ENCODE data around the gene SLC4A5.
A peak's percentile ranks its signal among the peaks of the same experiment; 100 is the strongest.
"Not testable (repeated sequence)": the region's sequence is repeated elsewhere in the genome, so short reads cannot be mapped to it uniquely, and the experiment has no call there.

SLC4A5 gene

DNA sequence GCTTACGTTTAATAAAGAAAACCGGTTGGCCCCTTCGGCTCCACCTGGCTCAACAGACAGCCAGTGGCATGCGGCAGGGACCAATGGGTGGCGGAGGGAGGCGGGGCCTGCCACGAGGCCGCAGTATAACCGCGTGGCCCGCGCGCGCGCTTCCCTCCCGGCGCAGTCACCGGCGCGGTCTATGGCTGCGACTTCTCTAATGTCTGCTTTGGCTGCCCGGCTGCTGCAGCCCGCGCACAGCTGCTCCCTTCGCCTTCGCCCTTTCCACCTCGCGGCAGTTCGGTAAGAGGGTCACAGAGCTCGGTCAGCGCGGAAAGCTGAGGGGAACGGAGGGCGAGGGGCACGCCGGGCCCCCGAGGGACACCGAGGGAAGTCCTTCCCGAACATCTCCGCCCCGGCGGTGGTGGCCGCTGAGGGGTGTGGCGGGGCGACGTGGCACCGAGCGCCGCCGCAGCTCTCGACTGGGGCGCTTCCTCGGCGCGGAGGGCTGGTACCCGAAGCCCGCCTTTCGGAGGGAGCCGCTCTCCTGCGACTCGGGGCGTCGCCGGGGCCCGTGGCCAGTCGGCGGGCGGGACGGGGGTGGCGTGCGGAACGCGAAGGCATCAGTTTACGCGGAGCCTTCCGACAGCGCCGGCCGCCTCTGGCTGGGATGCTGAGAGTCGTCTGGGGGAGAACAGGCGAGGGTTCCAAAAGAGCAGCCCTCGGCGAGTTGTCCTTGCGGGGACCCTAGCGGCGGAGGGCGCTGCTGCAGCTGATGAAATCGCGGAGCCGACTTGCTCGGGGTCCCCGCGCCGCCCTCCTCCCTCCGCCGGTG, 144.5 kb downstream of the SLC4A5 start, which contains the start of gene MTHFD2:
Gene MTHFD2 (plus strand): TSS at position 155 of the 814 bp plus-strand sequence. CDS start 27 bp downstream, at position 182.
- Histone ChIP-seq H3K36me3 (ENCODE audit: control insufficient read depth in 2 of 2, insufficient read depth in 2 of 2, low read length in 2 of 2) (no peaks in the 10 kb centered on the region), H3K4me3 (ENCODE audit: low read length in 2 of 2) (peak within 1 kb of the TSS; percentile 68 to 89), H3K9me3 (ENCODE audit: control insufficient read depth in 2 of 2, low read length in 2 of 2) (no peaks in the 10 kb centered on the region), H3K27ac (ENCODE audit: low read depth in 2 of 2, low read length in 2 of 2) (peak within 1 kb of the TSS; percentile 94 to 96), H3K4me1 (ENCODE audit: control insufficient read depth in 2 of 2, insufficient read depth in 2 of 2, low read length in 2 of 2) (peaks cover 3 to 10% of the 10 kb centered on the region in 2 donors), H3K9ac (ENCODE audit: low read depth in 1 of 2, low read length in 2 of 2) (peak within 1 kb of the TSS; percentile 83 to 89), H3K27me3 (ENCODE audit: control insufficient read depth in 2 of 2, insufficient read depth in 2 of 2, low read length in 2 of 2) (no peaks in the 10 kb centered on the region)

DNA sequence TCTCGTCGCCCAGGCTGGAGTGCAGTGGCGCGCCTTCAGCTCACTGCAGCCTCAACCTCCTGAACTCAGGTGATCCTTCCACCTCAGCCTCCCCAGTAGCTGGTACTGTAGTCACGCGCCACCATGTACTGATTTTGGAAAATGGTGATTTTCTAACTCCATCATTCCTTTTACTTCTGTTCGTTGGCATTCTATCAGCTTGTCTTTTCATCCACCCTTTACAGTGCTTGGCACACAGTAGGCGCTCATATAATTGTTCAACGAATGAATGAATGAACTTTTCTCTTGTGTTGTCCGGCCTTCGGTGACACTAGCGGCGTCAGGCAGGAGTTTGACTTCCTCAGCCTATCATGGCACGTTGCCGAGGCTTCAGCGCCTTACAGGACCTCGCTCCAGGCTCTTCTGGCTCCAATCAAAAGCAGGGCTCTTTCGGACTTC, 145.2 kb downstream of the SLC4A5 start:
- H3K4me3 ChIP-seq (ENCODE audit: low read length in 2 of 2): peak overlapping the region; percentile 68 to 89
- H3K9me3 ChIP-seq (ENCODE audit: control insufficient read depth in 2 of 2, low read length in 2 of 2): no peaks in the 10 kb centered on the region
- H3K4me1 ChIP-seq (ENCODE audit: control insufficient read depth in 2 of 2, insufficient read depth in 2 of 2, low read length in 2 of 2): peaks cover 3 to 10% of the 10 kb centered on the region in 2 donors
- peak overlapping the region; percentile 73 to 94 for H3K27ac ChIP-seq (ENCODE audit: low read depth in 2 of 2, low read length in 2 of 2)
- H3K36me3 ChIP-seq (ENCODE audit: control insufficient read depth in 2 of 2, insufficient read depth in 2 of 2, low read length in 2 of 2): no peaks in the 10 kb centered on the region
- peak overlapping the region in 1 of 2 donors; percentile 89 for H3K9ac ChIP-seq (ENCODE audit: low read depth in 1 of 2, low read length in 2 of 2)
- H3K27me3 ChIP-seq (ENCODE audit: control insufficient read depth in 2 of 2, insufficient read depth in 2 of 2, low read length in 2 of 2): no peaks in the 10 kb centered on the region

DNA sequence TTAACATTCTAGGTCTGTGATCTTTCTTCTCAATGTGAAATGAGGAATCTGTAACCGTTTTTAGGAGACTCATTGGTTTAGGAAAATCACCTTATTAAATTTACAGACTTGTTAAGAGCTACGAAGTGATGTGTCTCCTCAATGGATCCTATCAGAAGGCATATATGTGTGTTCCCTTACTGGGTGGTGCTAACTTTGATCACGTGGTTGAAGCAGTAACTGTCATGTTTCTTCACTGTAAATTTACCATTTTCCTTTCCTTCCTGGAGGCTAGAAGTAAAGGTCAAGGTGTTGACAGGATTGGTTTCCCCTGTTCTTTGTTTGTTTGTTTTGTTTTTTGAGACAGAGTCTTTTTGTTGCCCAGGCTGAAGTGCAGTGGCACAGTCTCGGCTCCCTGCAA, 146.2 kb downstream of the SLC4A5 start:
- Histone ChIP-seq H3K36me3 (ENCODE audit: control insufficient read depth in 2 of 2, insufficient read depth in 2 of 2, low read length in 2 of 2) (no peaks in the 10 kb centered on the region), H3K27me3 (ENCODE audit: control insufficient read depth in 2 of 2, insufficient read depth in 2 of 2, low read length in 2 of 2) (no peaks in the 10 kb centered on the region), H3K27ac (ENCODE audit: low read depth in 2 of 2, low read length in 2 of 2) (no peak overlapping the region), H3K9me3 (ENCODE audit: control insufficient read depth in 2 of 2, low read length in 2 of 2) (no peaks in the 10 kb centered on the region), H3K9ac (ENCODE audit: low read depth in 1 of 2, low read length in 2 of 2) (no peak overlapping the region), H3K4me1 (ENCODE audit: control insufficient read depth in 2 of 2, insufficient read depth in 2 of 2, low read length in 2 of 2) (peaks cover 3 to 10% of the 10 kb centered on the region in 2 donors), H3K4me3 (ENCODE audit: low read length in 2 of 2) (no peak overlapping the region)

DNA sequence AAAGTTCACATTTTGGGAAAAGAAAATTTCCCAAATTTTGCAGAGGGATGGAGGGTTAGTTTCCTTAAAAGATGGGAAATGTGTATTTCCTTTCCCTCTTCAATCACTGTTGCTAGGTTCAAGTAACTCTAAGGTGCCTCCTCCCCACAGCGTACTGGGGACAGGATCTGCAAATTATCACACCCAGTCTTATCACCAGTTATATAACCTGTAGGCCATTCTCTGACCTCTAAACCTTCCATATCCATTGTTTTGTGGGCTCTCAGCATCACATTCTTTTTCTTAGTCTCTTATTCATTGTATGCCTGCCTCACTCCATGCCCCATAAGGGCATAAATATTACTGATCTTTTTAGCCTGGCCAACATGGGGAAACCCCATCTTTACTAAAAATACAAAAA, 148.4 kb downstream of the SLC4A5 start:
- Histone ChIP-seq H3K9me3 (ENCODE audit: control insufficient read depth in 2 of 2, low read length in 2 of 2) (no peaks in the 10 kb centered on the region), H3K4me3 (ENCODE audit: low read length in 2 of 2) (no peak overlapping the region), H3K9ac (ENCODE audit: low read depth in 1 of 2, low read length in 2 of 2) (no peak overlapping the region), H3K27me3 (ENCODE audit: control insufficient read depth in 2 of 2, insufficient read depth in 2 of 2, low read length in 2 of 2) (no peaks in the 10 kb centered on the region), H3K36me3 (ENCODE audit: control insufficient read depth in 2 of 2, insufficient read depth in 2 of 2, low read length in 2 of 2) (no peaks in the 10 kb centered on the region), H3K4me1 (ENCODE audit: control insufficient read depth in 2 of 2, insufficient read depth in 2 of 2, low read length in 2 of 2) (peaks cover 1 to 7% of the 10 kb centered on the region in 2 donors), H3K27ac (ENCODE audit: low read depth in 2 of 2, low read length in 2 of 2) (no peak overlapping the region)

DNA sequence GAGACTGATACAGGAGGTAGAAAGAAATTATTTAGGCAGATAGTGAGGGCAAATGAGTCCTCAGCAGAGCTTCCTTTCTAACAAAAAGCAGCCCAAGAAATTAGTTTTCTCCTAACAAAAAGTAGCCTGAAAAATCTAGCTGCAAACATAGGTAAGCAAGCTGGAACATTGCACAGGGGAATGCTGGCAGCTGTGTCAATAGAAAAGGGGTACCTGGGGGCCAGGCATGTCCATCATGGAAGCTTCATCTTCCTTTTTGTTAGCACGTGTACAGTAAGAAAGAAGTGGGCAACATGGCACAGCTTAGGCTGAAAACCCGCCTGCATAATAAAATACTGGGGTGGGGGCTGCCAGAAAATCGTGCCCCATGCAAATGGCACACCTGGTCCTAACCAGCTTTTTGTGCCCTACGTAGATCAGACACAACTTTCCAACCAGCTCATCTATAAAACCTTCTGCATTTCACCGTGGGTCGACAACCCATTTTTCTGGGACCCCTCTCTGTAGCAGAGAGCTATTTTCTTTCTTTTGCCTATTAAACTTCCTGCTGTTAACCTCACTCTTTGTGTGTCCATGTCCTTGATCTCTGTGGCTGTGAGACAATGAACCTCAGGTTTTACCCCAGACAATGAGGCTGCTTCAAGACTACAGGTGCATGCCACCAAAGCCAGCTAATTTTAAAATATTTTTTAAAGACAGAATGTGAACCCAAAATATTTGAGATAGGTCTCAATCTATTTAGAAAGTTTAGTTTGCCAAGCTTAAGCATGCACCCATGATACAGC, 151.4 kb downstream of the SLC4A5 start:
- H3K27me3 ChIP-seq (ENCODE audit: control insufficient read depth in 2 of 2, insufficient read depth in 2 of 2, low read length in 2 of 2): no peaks in the 10 kb centered on the region
- no peak overlapping the region for H3K4me3 ChIP-seq (ENCODE audit: low read length in 2 of 2)
- no peaks in the 10 kb centered on the region for H3K36me3 ChIP-seq (ENCODE audit: control insufficient read depth in 2 of 2, insufficient read depth in 2 of 2, low read length in 2 of 2)
- H3K9me3 ChIP-seq (ENCODE audit: control insufficient read depth in 2 of 2, low read length in 2 of 2): no peaks in the 10 kb centered on the region
- no peak overlapping the region for H3K27ac ChIP-seq (ENCODE audit: low read depth in 2 of 2, low read length in 2 of 2)
- H3K4me1 ChIP-seq (ENCODE audit: control insufficient read depth in 2 of 2, insufficient read depth in 2 of 2, low read length in 2 of 2): no peaks in the 10 kb centered on the region
- no peak overlapping the region for H3K9ac ChIP-seq (ENCODE audit: low read depth in 1 of 2, low read length in 2 of 2)

DNA sequence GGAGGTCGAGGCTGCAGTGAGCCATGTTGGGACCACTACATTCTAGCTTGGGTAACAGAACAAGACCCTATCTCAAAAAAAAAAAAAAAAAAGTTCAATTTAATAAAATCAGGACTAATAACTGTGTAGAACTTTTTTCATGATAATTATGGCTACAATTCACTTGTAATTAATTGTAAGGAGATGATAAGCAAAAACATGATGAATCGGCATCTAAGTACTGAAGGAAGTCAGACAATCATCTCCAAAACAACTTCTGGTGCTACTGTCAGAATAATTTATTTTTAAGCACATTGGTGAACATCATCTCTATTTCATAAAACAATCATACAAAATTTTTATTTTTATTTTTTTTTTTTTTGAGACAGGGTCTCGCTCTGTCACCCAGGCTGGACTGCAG, 154.5 kb downstream of the SLC4A5 start:
- no peaks in the 10 kb centered on the region for H3K9me3 ChIP-seq (ENCODE audit: control insufficient read depth in 2 of 2, low read length in 2 of 2)
- H3K27ac ChIP-seq (ENCODE audit: low read depth in 2 of 2, low read length in 2 of 2): no peak overlapping the region
- H3K4me3 ChIP-seq (ENCODE audit: low read length in 2 of 2): no peak overlapping the region
- H3K4me1 ChIP-seq (ENCODE audit: control insufficient read depth in 2 of 2, insufficient read depth in 2 of 2, low read length in 2 of 2): no peaks in the 10 kb centered on the region
- H3K9ac ChIP-seq (ENCODE audit: low read depth in 1 of 2, low read length in 2 of 2): no peak overlapping the region
- no peaks in the 10 kb centered on the region for H3K27me3 ChIP-seq (ENCODE audit: control insufficient read depth in 2 of 2, insufficient read depth in 2 of 2, low read length in 2 of 2)
- no peaks in the 10 kb centered on the region for H3K36me3 ChIP-seq (ENCODE audit: control insufficient read depth in 2 of 2, insufficient read depth in 2 of 2, low read length in 2 of 2)

DNA sequence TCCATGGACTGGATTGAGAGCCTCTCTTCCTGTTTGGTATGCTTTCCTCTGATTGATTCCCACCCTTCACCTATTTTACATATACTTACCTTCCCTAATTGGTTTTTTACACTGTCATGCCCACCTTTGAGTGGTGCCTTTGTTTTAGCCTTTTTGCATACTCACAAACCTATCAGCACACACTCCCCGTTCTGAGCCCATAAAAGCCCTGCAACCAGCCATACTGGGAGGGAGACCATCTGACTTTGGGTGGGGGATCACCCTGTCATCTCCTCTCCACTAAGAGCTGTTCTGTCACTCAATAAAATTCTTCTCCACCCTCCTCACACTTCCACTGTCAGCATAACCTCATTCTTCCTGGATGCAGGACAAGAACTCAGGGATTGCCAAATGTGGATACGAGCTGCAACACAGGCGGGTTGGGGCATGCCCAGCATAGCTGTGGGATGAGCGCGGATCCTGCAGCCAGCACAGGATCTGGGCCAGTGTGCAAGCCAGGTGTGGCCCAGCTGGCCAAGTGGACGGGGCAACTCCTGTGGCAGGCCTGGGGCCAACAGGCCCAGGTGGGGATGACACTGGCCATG, 155.1 kb downstream of the SLC4A5 start:
- Histone ChIP-seq H3K4me3 (ENCODE audit: low read length in 2 of 2) (no peak overlapping the region), H3K9me3 (ENCODE audit: control insufficient read depth in 2 of 2, low read length in 2 of 2) (no peaks in the 10 kb centered on the region), H3K27ac (ENCODE audit: low read depth in 2 of 2, low read length in 2 of 2) (no peak overlapping the region), H3K27me3 (ENCODE audit: control insufficient read depth in 2 of 2, insufficient read depth in 2 of 2, low read length in 2 of 2) (no peaks in the 10 kb centered on the region), H3K36me3 (ENCODE audit: control insufficient read depth in 2 of 2, insufficient read depth in 2 of 2, low read length in 2 of 2) (no peaks in the 10 kb centered on the region), H3K9ac (ENCODE audit: low read depth in 1 of 2, low read length in 2 of 2) (no peak overlapping the region), H3K4me1 (ENCODE audit: control insufficient read depth in 2 of 2, insufficient read depth in 2 of 2, low read length in 2 of 2) (no peaks in the 10 kb centered on the region)

DNA sequence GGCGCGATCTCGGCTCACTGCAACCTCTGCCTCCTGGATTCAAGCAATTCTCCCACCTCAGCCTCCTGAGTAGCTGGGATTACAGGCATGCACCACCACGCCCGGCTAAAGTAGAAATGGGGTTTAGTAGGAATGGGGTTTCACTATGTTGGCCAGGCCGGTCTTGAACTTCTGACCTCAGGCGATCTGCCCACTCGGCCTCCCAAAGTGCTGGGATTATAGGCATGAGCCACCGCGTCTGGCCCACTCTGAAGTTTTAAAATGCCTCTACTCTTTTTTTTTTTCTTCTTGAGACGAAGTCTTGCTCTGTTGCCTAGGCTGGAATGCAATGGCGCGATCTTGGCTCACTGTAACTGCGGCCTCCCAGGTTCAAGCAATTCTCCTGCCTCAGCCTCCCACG, 156.5 kb downstream of the SLC4A5 start:
- H3K27me3 ChIP-seq (ENCODE audit: control insufficient read depth in 2 of 2, insufficient read depth in 2 of 2, low read length in 2 of 2); H3K4me1 ChIP-seq (ENCODE audit: control insufficient read depth in 2 of 2, insufficient read depth in 2 of 2, low read length in 2 of 2); H3K4me3 ChIP-seq (ENCODE audit: low read length in 2 of 2); H3K36me3 ChIP-seq (ENCODE audit: control insufficient read depth in 2 of 2, insufficient read depth in 2 of 2, low read length in 2 of 2); H3K9ac ChIP-seq (ENCODE audit: low read depth in 1 of 2, low read length in 2 of 2); H3K9me3 ChIP-seq (ENCODE audit: control insufficient read depth in 2 of 2, low read length in 2 of 2): not testable (repeated sequence)
- H3K27ac ChIP-seq (ENCODE audit: low read depth in 2 of 2, low read length in 2 of 2): peak overlapping the region in 1 of 2 donors; percentile 52

DNA sequence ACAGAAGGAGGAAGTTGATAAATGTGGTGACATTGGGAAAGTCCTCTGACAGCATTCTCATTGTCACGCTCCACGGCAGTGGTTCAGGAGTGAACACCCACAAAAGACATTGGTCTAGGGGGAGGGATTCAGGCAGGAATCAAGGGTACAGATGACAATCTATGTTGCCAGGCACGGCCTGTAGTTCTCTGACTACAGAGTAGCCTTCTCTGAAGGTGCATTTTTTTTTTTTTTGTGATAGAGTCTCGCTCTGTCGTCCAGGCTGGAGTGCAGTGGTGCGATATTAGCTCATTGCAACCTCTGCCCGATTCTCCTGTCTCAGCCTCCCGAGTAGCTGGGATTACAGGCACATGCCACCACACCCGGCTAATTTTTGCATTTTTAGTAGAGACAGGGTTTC, 157.2 kb downstream of the SLC4A5 start:
- Histone ChIP-seq H3K27ac (ENCODE audit: low read depth in 2 of 2, low read length in 2 of 2) (peak overlapping the region in 1 of 2 donors; percentile 52), H3K9ac (ENCODE audit: low read depth in 1 of 2, low read length in 2 of 2) (no peak overlapping the region), H3K4me3 (ENCODE audit: low read length in 2 of 2) (peak overlapping the region in 1 of 2 donors; percentile 17), H3K9me3 (ENCODE audit: control insufficient read depth in 2 of 2, low read length in 2 of 2) (no peaks in the 10 kb centered on the region), H3K4me1 (ENCODE audit: control insufficient read depth in 2 of 2, insufficient read depth in 2 of 2, low read length in 2 of 2) (no peaks in the 10 kb centered on the region), H3K36me3 (ENCODE audit: control insufficient read depth in 2 of 2, insufficient read depth in 2 of 2, low read length in 2 of 2) (no peaks in the 10 kb centered on the region), H3K27me3 (ENCODE audit: control insufficient read depth in 2 of 2, insufficient read depth in 2 of 2, low read length in 2 of 2) (no peaks in the 10 kb centered on the region)

DNA sequence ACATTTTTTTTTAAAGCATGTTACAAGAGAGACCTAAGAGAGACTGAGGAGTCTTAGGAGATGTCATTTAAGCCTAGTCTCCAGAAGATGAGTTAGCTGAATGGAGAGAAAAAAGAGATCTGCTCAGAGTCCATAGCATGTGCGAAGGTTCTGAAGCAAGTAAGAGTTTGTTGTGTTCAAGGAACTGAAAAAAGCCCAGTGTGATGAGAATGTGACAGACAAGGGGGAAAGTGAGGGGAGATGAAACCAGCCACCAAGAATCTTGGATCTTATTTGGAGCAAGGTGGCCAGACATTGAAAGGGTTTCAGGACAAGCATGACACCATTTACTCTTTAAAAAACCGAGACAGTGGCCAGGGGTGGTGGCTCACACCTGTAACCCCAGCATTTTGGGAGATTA, 159.3 kb downstream of the SLC4A5 start:
- no peak overlapping the region for H3K9ac ChIP-seq (ENCODE audit: low read depth in 1 of 2, low read length in 2 of 2)
- no peaks in the 10 kb centered on the region for H3K9me3 ChIP-seq (ENCODE audit: control insufficient read depth in 2 of 2, low read length in 2 of 2)
- no peak overlapping the region for H3K27ac ChIP-seq (ENCODE audit: low read depth in 2 of 2, low read length in 2 of 2)
- no peaks in the 10 kb centered on the region for H3K27me3 ChIP-seq (ENCODE audit: control insufficient read depth in 2 of 2, insufficient read depth in 2 of 2, low read length in 2 of 2)
- H3K4me1 ChIP-seq (ENCODE audit: control insufficient read depth in 2 of 2, insufficient read depth in 2 of 2, low read length in 2 of 2): peaks cover 0 to 3% of the 10 kb centered on the region in 2 donors
- no peaks in the 10 kb centered on the region for H3K36me3 ChIP-seq (ENCODE audit: control insufficient read depth in 2 of 2, insufficient read depth in 2 of 2, low read length in 2 of 2)
- no peak overlapping the region for H3K4me3 ChIP-seq (ENCODE audit: low read length in 2 of 2)

Measured in mucosa of rectum (tissue), 2 donors.